Endothelial cell of umbilical vein (primary cell): Measurements from ENCODE around the gene ZBTB17. TPM values are rescaled to one million over a fixed set of nuclear protein-coding genes. Genes with fewer than 3 reads are reported as not detected.

ENCODE experiments used
- BruUV-seq: library from RNA; stranded (reverse); fragments of 400-500 nt; replicated peaks from 2 replicates; lab custom pipeline; 2021; lab: Mats Ljungman, UMichigan
- CTCF ChIA-PET: fragments of 300-600, 350-600 bp; sonication (Branson Sonifier 250); formaldehyde crosslinking; loops from one replicate; lab custom pipeline; 2021; ENCODE audit warnings: antibody characterized with exemption, inconsistent platforms; lab: Charles Lee
- POLR2A ChIA-PET: fragments of 300-600, 350-600 bp; sonication (Branson Sonifier 250); formaldehyde crosslinking; loops from one replicate; lab custom pipeline; 2021; ENCODE audit warnings: antibody characterized with exemption, inconsistent platforms; lab: Charles Lee
- DNase-seq: peaks from one replicate; pipeline ENCODE4 v3.0.0-alpha.2; 2011; ENCODE audit warnings: low read depth, low spot score
- FAIRE-seq: peaks from 2 replicates; lab custom pipeline; 2011; peaks lifted over from hg19 to GRCh38; lab: Jason Lieb, UNC
- H2AFZ ChIP-seq: 2 replicates; pipeline ENCODE4 v1.6.0; 2012; ENCODE audit warnings: low read depth, low read length, control low read depth, inconsistent platforms
- H3K27ac ChIP-seq: 2 replicates; pipeline ENCODE4 v1.5.1; 2011; ENCODE audit warnings: low read depth, mild to moderate bottlenecking, control low read depth, low read length, moderate library complexity; ENCODE audit not compliant: insufficient read depth
- H3K27me3 ChIP-seq, 2 experiments: 2 replicates each; pipeline versions ENCODE4 v1.6.0 to v1.6.1; 2011; ENCODE audit warnings: low read length in 2 of 2, mixed read lengths in 1 of 2; ENCODE audit not compliant: control insufficient read depth in 2 of 2, insufficient read depth in 2 of 2
- H3K36me3 ChIP-seq, 2 experiments: 2 replicates in 1 of 2; 3 replicates in 1 of 2; pipeline ENCODE4 v1.5.1; 2011; ENCODE audit warnings: low read length in 2 of 2, mild to moderate bottlenecking in 1 of 2, moderate library complexity in 1 of 2; ENCODE audit not compliant: control insufficient read depth in 2 of 2, insufficient read depth in 2 of 2; ENCODE audit errors: extremely low read depth in 1 of 2
- H3K4me1 ChIP-seq: 3 replicates; pipeline ENCODE4 v1.5.1; 2011; ENCODE audit warnings: mild to moderate bottlenecking, low read length; ENCODE audit not compliant: control insufficient read depth, insufficient read depth; ENCODE audit errors: extremely low read depth
- H3K4me2 ChIP-seq: 2 replicates; pipeline ENCODE4 v1.6.1; 2011; ENCODE audit warnings: low read length, control low read depth, mixed read lengths; ENCODE audit not compliant: insufficient read depth
- H3K4me3 ChIP-seq, 3 experiments: fragments of 200-600 bp in 1 of 3; sonication (generic), shearing (Covaris generic) in 1 of 3; replicated peaks in 1 of 3; 2 replicates each; pipeline ENCODE4 v1.5.1; 2011 to 2016; ENCODE audit warnings: control low read depth in 3 of 3, low read length in 3 of 3, mild to moderate bottlenecking in 2 of 3, inconsistent platforms in 1 of 3, low read depth in 1 of 3, moderate library complexity in 1 of 3; ENCODE audit not compliant: insufficient read depth in 1 of 3
- H3K79me2 ChIP-seq: 2 replicates; pipeline ENCODE4 v1.6.0; 2012; ENCODE audit warnings: low read length, inconsistent platforms; ENCODE audit not compliant: control insufficient read depth, insufficient read depth
- H3K9ac ChIP-seq: replicated peaks from 2 replicates; pipeline ENCODE3; 2011; ENCODE audit warnings: low read length, control low read depth; ENCODE audit not compliant: insufficient read depth; ENCODE audit errors: extremely low read depth
- H3K9me1 ChIP-seq: replicated peaks from 3 replicates; pipeline ENCODE4 v1.6.0; 2011; ENCODE audit warnings: mild to moderate bottlenecking, low read length; ENCODE audit not compliant: control insufficient read depth, insufficient read depth; ENCODE audit errors: extremely low read depth
- H3K9me3 ChIP-seq: replicated peaks from 2 replicates; pipeline ENCODE4 v1.5.1; 2012; ENCODE audit warnings: low read length, inconsistent platforms; ENCODE audit not compliant: control insufficient read depth, insufficient read depth
- H4K20me1 ChIP-seq: replicated peaks from 2 replicates; pipeline ENCODE3; 2011; ENCODE audit warnings: mild to moderate bottlenecking, low read length; ENCODE audit not compliant: control insufficient read depth, insufficient read depth; ENCODE audit errors: extremely low read depth
- CTCF ChIP-seq, 2 donors: IDR thresholded peaks; 1 replicate in 1 of 2; 2 replicates in 1 of 2; pipeline ENCODE4 v1.5.1; 2011; ENCODE audit warnings: low read length in 2 of 2, mild to moderate bottlenecking in 2 of 2, moderate library complexity in 2 of 2, control low read depth in 1 of 2, inconsistent platforms in 1 of 2, low read depth in 1 of 2; ENCODE audit not compliant: insufficient read depth in 1 of 2; ENCODE audit errors: extremely low read depth in 1 of 2
- EZH2 ChIP-seq: IDR thresholded peaks from 2 replicates; pipeline ENCODE4 v1.6.1; 2012; ENCODE audit warnings: borderline replicate concordance, low read depth, mild to moderate bottlenecking, moderate library complexity, low read length, inconsistent platforms; ENCODE audit not compliant: severe bottlenecking
- MAX ChIP-seq: IDR thresholded peaks from 2 replicates; pipeline ENCODE4 v1.6.1; 2011; ENCODE audit not compliant: insufficient read depth, insufficient read length
- MYC ChIP-seq: IDR thresholded peaks from one replicate; pipeline ENCODE4 v1.6.1; 2011; ENCODE audit warnings: mild to moderate bottlenecking, low read depth, low read length
- dilution Hi-C: fragments of 300-500 bp; cut with MboI; formaldehyde crosslinking; loops from one replicate; pipeline ENCODE4 v1.15.0; 2019; ENCODE audit warnings: low sequenced_read_pairs; ENCODE audit not compliant: extremely low pct_ligation_motif_present
- intact Hi-C: fragments of 100-400 bp; cut with micrococcal nuclease; formaldehyde crosslinking; loops from one replicate; pipeline ENCODE4 v1.10.0; 2022
- polyA plus RNA-seq, 4 experiments: library from polyadenylated mRNA; depleted of rRNA in 3 of 4; stranded (reverse) in 3 of 4; unstranded in 1 of 4; fragments of >200 nt; gene quantifications; 2 replicates each; pipeline versions ENCODE4 v1.2.1 to v1.2.3, GENCODE V29; 2011 to 2012; ENCODE audit warnings: missing spikeins in 1 of 4
- total RNA-seq: library from RNA; stranded (reverse); gene quantifications from 2 replicates; pipeline ENCODE4 v1.2.3, GENCODE V29; 2021

The ZBTB17 gene
- total and polyA plus RNA-seq, 2 donors (not counting 3 experiments of a cell fraction or from before 2014, with no cell fraction given), result 43.9 to 72.7 TPM

GRCh38 chr1:15994590-15995351 is 18.9 kb upstream of the ZBTB17 start:
- no TSS peak for BruUV-seq
- H3K9me3 ChIP-seq, result no peaks in the 10 kb centered on the region
- H4K20me1 ChIP-seq, result no peaks in the 10 kb centered on the region
- H3K27me3 ChIP-seq, result peaks cover 0 to 2% of the 10 kb centered on the region in 2 experiments
- no peak overlapping the region for H3K4me2 ChIP-seq
- ChIA-PET POLR2A (no interaction called here), CTCF (interaction anchor here (0.6 to 2.9 kb wide), 17 partner anchors 10 to 208 kb away, joined by 3 to 34 read pairs (median 4); no protein-coding TSS in a partner anchor)
- no peaks in the 10 kb centered on the region for H3K9me1 ChIP-seq
- no peak overlapping the region for H3K4me3 ChIP-seq
- H3K4me1 ChIP-seq, result no peaks in the 10 kb centered on the region
- no peak overlapping the region for H3K9ac ChIP-seq
- no peaks in the 10 kb centered on the region for H3K79me2 ChIP-seq
- no peak overlapping the region for H2AFZ ChIP-seq
- no peak for TF ChIP-seq MAX
- no peak for TF ChIP-seq MYC
- TF ChIP-seq EZH2, result no peak
- peak; percentile 88 to 96 for TF ChIP-seq CTCF (IDR thresholded peaks at IDR 0.05; ENCODE audit: extremely low read depth in 1 of 2, insufficient read depth in 1 of 2, low read depth in 1 of 2, low read length in 2 of 2)
- FAIRE-seq, result peak; percentile 84
- dilution Hi-C loops (no loop called here), intact Hi-C loops (loop anchor here (1.0 to 2.0 kb wide), 6 partner anchors 37 to 202 kb away; no protein-coding TSS in a partner anchor)
- peak; percentile 71 for DNase-seq
- no peaks in the 10 kb centered on the region for H3K36me3 ChIP-seq
- H3K27ac ChIP-seq, result no peak overlapping the region
